ENCODE results near the gene TMEM63C.
"Not testable (repeated sequence)": the region's sequence is repeated elsewhere in the genome, so short reads cannot be mapped to it uniquely, and the experiment has no call there.

Gene TMEM63C

GRCh38 chr14:77157740-77158139 is 23.9 kb upstream of the TMEM63C start:
- no peak for DNase-seq (ENCODE audit: low read depth)

DNA sequence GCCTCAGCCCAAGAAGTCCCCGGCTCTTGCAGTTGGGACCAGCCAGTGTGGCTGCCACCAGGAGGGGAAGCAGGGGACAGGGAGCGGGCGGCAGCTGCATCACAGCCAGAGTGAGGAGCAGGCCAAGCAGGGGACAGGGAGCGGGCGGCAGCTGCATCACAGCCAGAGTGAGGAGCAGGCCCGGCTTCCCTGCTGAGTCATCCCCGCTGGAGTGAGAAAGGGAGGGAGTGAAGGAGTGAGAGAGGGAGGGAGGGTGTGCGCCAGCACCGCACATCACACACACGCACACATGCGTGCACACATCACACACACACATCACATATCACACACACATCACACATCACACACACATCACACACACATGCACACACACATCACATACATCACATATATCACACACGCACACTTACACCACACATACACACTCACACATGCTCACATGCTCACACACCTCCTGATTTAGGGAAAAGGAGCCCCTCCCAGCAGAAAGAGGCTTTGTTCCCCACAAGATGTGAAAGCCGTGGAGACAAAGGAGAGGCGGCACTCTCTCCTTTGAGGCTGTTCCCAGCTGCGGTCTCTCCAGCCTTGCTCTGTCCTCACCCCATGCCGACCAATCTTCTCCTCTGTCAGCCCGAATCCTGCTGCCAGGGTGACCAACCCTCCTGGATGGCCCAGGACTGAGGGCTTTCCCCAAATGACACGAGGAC is 23.3 kb upstream of the TMEM63C start:
- no peak for DNase-seq (ENCODE audit: low read depth)

DNA sequence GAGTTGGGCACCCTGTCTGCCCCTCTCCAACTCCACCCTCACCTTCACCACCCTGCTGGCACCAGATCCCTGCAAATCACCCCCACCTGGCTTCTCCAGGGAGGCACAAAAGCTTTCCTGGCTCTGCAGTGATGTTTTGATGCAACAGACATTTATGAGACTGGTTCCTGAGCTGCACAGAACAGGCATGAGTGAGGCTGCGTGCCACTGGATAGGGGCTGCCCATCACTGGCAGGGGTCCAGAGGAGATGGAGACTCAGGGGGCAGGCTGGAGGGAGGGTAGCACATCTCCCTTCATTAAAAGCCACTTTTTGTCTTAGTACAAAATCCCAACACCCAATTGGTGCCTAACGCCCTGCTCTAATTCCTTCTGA is 22.7 kb upstream of the TMEM63C start:
- no peak for DNase-seq (ENCODE audit: low read depth)

DNA sequence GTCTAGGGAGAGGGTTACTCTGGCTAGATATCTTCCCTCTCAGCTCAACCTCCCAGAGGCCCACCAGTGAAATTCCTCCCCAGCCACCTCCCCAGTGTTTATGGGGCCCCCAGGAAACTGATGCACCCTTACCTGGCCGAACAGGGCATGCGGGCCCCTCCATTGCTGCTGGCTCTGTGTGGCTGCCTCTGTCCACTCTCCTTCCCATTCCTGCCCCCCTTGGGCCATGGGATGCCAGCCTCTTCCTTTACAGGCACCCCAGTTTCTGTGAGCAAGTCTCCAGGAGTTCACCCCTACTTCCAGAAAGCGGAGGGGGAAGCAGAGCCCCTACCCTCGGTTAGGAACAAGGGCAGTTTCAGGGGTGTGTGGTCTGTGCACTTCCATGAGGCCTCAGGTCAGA is 20.6 kb upstream of the TMEM63C start:
- no peak for DNase-seq (ENCODE audit: low read depth)

GRCh38 chr14:77170045-77170444 is 11.6 kb upstream of the TMEM63C start:
- DNase-seq (ENCODE audit: low read depth) = no peak

DNA sequence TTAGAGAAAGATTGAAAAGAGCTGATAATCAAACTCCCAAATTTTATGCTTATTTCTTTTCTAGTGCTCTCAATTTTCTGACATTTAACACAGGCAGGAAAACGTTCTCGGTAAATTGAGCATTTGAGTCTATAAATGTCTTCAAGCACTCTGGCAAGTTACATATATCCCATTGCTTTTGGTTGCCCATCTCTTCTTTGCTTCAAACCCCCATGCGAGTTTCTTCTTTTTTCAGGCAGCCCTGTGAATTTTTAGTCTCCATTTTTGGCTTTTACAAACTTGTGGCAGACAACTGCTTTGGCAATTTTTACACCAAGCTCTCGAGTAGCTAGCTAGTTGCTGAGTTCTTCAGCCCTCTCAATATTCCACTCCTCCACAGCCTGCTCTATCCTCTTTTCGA is 8.7 kb upstream of the TMEM63C start:
- DNase-seq (ENCODE audit: low read depth) = no peak

- not testable (repeated sequence) for DNase-seq (ENCODE audit: low read depth)
Measured at GRCh38 chr14:77173911-77174617, 7.5 kb upstream of the TMEM63C start.

GRCh38 chr14:77175843-77176242 is 5.8 kb upstream of the TMEM63C start:
- DNase-seq (ENCODE audit: low read depth) = no peak

DNA sequence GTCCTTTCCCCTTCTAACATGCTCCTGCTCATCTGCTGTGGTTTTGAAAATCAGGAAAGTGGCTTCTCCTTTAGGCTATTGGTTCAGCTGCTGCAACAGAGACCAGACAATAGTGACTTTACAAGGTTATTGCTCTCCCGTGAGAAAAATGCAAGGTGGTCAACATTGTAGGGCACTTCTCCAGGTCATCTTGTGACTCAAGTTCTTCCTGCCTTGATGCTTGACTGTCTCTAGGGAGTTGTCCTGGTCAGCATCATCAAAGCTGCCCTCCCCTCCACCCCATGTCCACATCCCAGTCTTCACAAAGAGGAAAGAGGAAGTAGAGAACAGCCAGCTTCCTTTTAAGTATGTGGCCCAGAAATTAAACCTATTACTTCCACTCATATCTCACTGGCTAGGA is 3.9 kb upstream of the TMEM63C start:
- DNase-seq (ENCODE audit: low read depth) = no peak

GRCh38 chr14:77178656-77179055 is 2.9 kb upstream of the TMEM63C start:
- no peak for DNase-seq (ENCODE audit: low read depth)

GRCh38 chr14:77180726-77181602 is 634 bp upstream of the TMEM63C start:
- no peak for DNase-seq (ENCODE audit: low read depth)

DNA sequence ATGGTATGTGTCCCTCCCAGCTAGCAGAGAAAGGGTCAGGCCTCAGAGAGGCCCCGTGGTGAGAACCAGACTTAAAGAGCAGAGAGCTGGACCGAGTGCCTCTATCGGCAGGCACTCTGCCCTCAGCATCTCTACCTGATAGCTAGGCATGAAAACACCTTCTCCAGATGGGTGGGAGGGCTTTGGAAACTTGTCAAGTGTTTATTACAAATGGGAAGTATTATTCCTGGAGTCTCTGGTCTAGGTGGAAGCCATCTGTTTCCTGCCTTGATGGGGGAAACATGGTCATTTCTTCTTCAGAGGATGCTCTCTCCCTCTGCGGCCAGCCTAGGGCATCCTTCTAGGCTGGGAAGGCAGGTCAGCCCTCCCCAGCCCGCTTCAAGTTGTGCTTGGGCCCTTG is 2.3 kb downstream of the TMEM63C start:
- DNase-seq (ENCODE audit: low read depth) = no peak

DNA sequence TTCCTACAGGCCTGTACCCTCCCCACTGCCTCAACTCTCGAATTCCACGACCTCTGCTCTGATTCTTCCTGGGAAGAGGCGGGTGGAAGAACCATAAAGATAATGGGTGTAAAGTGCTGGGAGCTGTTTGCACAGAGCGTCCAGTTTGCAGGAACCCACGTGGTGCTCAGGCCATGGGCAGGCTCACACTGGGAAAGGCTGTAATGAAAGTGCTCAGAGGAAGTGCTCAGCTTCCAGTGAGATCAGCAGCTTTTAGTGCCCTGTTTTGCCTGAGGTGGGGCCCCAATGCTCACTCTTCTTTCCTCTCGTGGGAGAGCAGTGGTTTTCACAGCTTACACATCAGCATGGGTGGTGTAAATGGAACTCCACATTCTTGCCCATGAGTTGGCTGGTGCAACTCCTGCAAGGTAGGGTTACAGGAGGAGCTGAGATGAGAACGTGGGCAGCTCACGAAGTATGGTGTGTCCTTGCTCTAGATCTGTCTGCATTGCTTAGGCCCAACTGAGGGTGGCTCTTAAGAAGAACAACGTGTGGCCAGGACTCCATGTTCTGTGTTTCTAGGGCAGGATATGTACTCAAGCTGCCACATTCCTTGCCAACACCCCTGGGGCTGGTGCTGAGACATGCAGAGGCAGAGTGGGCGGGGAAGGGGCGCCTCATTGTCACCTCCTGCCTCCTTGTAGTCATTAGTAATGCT is 2.9 kb downstream of the TMEM63C start:
- DNase-seq (ENCODE audit: low read depth) = no peak

DNA sequence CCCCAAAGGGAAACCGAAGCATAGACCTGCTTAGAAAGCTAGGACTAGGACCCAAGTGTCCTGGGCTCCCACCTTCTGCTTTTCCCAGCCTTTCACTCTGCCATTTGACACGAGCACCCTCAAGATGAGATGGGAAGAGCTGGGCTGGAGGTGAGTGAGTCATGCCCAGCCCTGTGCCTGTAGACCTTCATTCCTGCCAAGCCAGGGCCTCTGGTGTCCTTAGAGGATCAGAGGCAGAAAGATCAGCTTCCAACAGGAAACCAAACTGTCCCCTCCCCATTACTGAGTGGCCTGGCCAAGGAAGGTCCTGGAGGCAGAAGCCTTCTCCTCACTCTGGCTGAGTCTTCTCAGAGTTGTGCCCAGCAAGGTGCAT is 3.5 kb downstream of the TMEM63C start:
- no peak for DNase-seq (ENCODE audit: low read depth)

DNA sequence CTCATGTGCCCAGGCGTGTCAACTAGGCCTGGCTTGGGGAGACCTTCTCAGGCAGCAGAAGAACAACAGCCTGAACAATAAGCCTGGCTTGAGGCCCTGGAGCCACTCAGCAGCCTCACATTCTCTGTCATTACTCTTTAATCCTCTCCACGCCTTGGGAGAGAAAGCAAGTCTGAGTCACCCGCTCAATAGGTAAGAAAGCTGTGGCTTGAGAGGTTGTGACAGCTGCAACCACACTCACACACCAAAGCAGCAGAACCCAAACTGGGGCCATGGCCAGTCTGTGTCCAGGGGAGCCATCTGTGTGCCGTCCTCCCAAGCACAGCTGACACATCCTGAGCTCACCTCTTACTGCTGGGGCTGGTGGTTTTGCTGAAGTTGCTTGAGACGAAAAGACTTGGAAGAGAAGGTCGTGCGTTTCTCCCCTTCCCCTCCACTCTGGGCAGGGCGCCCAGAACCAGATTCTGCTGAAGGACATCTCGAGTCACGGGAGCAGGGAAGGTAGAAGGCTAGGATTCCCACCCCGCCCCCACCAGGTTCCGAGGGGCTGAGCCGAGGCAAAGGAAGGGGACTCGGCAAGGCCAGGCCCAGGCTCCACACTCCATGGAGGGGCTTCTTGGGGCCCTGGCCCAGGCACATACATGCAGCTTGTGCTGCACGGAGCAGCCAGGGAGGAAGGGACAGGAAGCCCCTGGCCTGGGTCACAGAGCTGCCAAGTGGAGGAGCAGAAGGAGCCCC is 5.5 kb downstream of the TMEM63C start:
- no peak for DNase-seq (ENCODE audit: low read depth)

DNA sequence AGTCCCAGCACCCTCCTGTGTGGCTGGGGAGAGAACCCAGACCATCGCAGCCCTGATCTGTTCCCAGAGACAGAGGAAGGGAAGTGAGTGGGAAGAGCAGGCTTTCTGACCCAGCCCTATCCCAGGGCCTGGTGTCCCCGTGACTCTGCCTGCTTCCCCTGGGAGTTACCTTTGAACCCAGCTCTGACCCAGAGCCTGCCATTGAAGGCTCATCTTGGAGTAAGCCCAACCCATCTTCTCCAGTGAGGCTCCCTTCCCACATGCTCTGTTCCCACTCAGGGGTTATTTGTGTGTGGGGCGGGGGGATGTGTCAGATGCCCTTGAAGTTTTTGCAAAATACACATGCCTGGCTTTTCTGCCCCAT is 6.0 kb downstream of the TMEM63C start:
- no peak for DNase-seq (ENCODE audit: low read depth)

- no peak for DNase-seq (ENCODE audit: low read depth)
Measured at GRCh38 chr14:77189479-77189878, 7.9 kb downstream of the TMEM63C start.

GRCh38 chr14:77190977-77191376 is 9.4 kb downstream of the TMEM63C start:
- no peak for DNase-seq (ENCODE audit: low read depth)

DNA sequence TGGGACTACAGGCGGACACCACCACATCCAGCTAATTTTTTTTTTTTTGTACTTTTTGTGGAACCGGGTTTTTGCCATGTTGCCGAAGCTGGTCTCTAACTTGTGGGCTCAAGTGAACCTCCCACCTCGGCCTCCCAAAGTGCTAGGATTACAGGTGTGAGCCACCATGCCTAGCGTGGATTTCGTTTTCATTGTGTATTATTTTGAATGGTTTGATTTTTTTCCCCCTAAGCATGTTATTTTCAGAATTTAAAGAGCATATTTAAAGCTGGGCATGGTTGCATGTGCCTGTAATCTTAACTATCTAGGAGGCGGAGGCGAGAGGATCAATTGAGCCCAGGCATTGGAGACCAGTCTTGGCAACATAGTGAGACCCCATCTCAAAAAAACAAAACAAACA is 13.1 kb downstream of the TMEM63C start:
- DNase-seq (ENCODE audit: low read depth) = no peak

GRCh38 chr14:77195766-77196165 is 14.2 kb downstream of the TMEM63C start:
- no peak for DNase-seq (ENCODE audit: low read depth)

DNA sequence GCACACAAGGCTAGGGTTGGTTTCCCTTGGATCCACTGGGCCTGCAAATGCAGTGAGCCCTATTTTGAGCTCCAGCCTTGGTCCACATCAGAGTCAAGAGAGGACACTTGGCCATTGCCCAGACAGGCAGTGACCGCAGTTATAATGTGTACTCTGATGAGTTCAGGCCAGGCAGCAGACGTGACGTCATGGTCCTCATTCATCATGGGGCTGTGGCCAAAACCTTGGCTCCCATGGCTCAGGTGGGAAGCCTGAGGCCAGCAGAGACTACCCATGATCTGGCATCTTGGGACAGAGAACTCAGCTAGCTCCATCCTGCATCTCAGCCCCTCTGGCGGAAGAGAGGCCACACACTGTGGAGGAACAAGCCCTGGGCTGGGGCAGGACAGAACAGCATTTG is 16.4 kb downstream of the TMEM63C start:
- no peak for DNase-seq (ENCODE audit: low read depth)

DNA sequence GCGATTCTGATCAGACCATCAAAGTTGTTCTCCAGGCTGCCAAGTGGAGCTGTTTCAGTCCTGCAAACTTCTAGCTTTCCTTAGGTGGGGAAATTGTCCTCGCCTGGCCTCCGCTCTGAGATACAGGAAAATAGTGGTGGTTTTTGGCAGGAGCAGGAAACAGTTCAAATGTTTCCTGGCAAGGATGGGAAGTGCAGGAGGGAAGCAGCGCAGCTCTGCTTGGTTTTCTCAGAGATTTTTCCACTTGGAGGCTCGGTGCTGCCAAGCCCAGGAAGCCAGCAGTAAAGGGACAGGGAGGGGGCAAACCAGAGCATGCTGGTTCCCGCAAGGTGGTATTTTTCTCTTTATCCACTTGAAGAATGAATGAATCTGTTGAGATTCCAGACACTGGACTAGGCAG is 17.0 kb downstream of the TMEM63C start:
- DNase-seq (ENCODE audit: low read depth) = no peak

All from stimulated activated CD8-positive, alpha-beta memory T cell treated with anti-CD3 and anti-CD28 coated beads, Interleukin-15, amount 100 ng/mL, for 1 hour (primary cell).